Measurements from ENCODE around the gene HNRNPUL1. TPM values are rescaled to one million over a fixed set of nuclear protein-coding genes. Genes with fewer than 3 reads are reported as not detected.
A peak's percentile ranks its signal among the peaks of the same experiment; 100 is the strongest.

HNRNPUL1 gene
- total and polyA plus RNA-seq, 9 of the 15 experiments (the other 6 are each of a cell fraction or from before 2014, with no cell fraction given): 7.3 to 211 (median 85.0) TPM

DNA sequence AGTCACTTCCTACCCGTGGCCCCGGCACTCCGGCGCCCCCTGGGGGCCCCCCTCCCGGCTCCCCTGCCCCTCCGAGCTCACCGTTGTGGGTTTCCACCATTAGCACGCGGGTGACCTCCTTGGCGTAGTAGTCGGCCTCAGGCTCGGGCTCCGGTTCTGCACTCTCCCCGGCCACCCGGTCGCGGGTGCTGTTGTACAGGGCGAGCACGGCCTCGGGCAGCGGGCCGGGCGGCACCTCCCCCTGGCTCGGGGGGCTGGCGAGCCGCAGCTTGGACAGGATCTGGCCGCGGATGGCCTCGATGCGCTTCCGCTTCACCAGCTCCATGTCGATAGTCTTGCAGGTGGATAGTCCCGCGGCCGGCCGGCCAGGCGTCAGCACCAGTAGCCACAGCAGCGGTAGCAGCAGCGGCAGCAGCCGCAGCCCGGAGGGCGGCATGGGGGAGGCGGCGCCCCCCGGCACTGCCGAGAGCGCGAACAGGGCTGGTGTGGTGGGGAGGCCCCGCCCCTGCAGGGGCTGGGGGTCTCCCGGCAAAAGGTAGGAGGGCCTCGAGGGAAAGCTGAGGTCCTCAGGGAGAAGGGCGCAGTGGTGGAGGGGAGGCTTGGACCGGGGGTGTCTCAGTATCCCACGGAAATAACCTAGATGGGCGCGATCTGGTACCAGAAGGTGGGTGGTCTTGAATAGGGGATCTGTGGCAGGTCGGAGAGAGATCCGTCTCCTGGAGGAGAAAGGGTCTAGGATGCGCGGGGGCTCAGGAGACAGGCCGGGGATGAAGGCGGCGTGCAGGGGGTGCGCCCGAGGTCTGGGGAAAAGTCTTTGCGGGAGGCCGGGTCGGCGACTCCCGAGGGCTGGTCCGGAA, 88.7 kb downstream of the HNRNPUL1 start (continued):
- TF ChIP-seq, protein P1, sequence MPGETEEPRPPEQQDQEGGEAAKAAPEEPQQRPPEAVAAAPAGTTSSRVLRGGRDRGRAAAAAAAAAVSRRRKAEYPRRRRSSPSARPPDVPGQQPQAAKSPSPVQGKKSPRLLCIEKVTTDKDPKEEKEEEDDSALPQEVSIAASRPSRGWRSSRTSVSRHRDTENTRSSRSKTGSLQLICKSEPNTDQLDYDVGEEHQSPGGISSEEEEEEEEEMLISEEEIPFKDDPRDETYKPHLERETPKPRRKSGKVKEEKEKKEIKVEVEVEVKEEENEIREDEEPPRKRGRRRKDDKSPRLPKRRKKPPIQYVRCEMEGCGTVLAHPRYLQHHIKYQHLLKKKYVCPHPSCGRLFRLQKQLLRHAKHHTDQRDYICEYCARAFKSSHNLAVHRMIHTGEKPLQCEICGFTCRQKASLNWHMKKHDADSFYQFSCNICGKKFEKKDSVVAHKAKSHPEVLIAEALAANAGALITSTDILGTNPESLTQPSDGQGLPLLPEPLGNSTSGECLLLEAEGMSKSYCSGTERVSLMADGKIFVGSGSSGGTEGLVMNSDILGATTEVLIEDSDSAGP (CRISPR knock-in tag; IDR thresholded peaks at IDR 0.05): no peak
- TF ChIP-seq TCF7 (IDR thresholded peaks at IDR 0.05; ENCODE audit: borderline replicate concordance) (no peak), PRPF4 (IDR thresholded peaks at IDR 0.05; ENCODE audit: insufficient read depth, low read depth, low read length, poor library complexity, severe bottlenecking) (no peak), RBFOX2 (IDR thresholded peaks at IDR 0.05; ENCODE audit: low read depth, low read length) (peak; percentile 79), PYGO2 (tag; IDR thresholded peaks at IDR 0.05) (no peak), ZKSCAN8 (CRISPR knock-in tag; IDR thresholded peaks at IDR 0.05) (no peak), HMG20B (CRISPR knock-in tag; IDR thresholded peaks at IDR 0.05) (no peak), SMARCA5 (IDR thresholded peaks at IDR 0.05) (0 out of 2 replicates have a peak, but pooled peaks have one; percentile 42), MEIS2 (IDR thresholded peaks at IDR 0.05; ENCODE audit: partially characterized antibody) (no peak), GTF2A2 (tag; IDR thresholded peaks at IDR 0.05) (no peak), NR1H2 (CRISPR knock-in tag; IDR thresholded peaks at IDR 0.05) (no peak), XRCC3 (IDR thresholded peaks at IDR 0.05) (no peak), WHSC1 (IDR thresholded peaks at IDR 0.05; ENCODE audit: low read length) (no peak), KLF10 (CRISPR knock-in tag; IDR thresholded peaks at IDR 0.05) (no peak)
- TF ChIP-seq, protein P2, sequence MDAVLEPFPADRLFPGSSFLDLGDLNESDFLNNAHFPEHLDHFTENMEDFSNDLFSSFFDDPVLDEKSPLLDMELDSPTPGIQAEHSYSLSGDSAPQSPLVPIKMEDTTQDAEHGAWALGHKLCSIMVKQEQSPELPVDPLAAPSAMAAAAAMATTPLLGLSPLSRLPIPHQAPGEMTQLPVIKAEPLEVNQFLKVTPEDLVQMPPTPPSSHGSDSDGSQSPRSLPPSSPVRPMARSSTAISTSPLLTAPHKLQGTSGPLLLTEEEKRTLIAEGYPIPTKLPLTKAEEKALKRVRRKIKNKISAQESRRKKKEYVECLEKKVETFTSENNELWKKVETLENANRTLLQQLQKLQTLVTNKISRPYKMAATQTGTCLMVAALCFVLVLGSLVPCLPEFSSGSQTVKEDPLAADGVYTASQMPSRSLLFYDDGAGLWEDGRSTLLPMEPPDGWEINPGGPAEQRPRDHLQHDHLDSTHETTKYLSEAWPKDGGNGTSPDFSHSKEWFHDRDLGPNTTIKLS (IDR thresholded peaks at IDR 0.05; ENCODE audit: borderline replicate concordance, low read depth): no peak
- TF ChIP-seq, protein P3, sequence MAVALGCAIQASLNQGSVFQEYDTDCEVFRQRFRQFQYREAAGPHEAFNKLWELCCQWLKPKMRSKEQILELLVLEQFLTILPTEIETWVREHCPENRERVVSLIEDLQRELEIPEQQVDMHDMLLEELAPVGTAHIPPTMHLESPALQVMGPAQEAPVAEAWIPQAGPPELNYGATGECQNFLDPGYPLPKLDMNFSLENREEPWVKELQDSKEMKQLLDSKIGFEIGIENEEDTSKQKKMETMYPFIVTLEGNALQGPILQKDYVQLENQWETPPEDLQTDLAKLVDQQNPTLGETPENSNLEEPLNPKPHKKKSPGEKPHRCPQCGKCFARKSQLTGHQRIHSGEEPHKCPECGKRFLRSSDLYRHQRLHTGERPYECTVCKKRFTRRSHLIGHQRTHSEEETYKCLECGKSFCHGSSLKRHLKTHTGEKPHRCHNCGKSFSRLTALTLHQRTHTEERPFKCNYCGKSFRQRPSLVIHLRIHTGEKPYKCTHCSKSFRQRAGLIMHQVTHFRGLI (CRISPR knock-in tag; IDR thresholded peaks at IDR 0.05): no peak
- TF ChIP-seq, protein P4, sequence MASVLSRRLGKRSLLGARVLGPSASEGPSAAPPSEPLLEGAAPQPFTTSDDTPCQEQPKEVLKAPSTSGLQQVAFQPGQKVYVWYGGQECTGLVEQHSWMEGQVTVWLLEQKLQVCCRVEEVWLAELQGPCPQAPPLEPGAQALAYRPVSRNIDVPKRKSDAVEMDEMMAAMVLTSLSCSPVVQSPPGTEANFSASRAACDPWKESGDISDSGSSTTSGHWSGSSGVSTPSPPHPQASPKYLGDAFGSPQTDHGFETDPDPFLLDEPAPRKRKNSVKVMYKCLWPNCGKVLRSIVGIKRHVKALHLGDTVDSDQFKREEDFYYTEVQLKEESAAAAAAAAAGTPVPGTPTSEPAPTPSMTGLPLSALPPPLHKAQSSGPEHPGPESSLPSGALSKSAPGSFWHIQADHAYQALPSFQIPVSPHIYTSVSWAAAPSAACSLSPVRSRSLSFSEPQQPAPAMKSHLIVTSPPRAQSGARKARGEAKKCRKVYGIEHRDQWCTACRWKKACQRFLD (CRISPR knock-in tag; IDR thresholded peaks at IDR 0.05): peak; percentile 20; the same call in 1 of the 2 replicates
- TF ChIP-seq, protein P5, sequence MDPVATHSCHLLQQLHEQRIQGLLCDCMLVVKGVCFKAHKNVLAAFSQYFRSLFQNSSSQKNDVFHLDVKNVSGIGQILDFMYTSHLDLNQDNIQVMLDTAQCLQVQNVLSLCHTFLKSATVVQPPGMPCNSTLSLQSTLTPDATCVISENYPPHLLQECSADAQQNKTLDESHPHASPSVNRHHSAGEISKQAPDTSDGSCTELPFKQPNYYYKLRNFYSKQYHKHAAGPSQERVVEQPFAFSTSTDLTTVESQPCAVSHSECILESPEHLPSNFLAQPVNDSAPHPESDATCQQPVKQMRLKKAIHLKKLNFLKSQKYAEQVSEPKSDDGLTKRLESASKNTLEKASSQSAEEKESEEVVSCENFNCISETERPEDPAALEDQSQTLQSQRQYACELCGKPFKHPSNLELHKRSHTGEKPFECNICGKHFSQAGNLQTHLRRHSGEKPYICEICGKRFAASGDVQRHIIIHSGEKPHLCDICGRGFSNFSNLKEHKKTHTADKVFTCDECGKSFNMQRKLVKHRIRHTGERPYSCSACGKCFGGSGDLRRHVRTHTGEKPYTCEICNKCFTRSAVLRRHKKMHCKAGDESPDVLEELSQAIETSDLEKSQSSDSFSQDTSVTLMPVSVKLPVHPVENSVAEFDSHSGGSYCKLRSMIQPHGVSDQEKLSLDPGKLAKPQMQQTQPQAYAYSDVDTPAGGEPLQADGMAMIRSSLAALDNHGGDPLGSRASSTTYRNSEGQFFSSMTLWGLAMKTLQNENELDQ (CRISPR knock-in tag; IDR thresholded peaks at IDR 0.05; ENCODE audit: borderline replicate concordance): no peak

All from K562 (cell line).